Mucosa of descending colon (tissue), 3 donors: Measurements from ENCODE around the gene STK32B. TPM values are rescaled to one million over a fixed set of nuclear protein-coding genes. Genes with fewer than 3 reads are reported as not detected.

Experiments used
- ATAC-seq: fragments of 200-7000 bp; cut with Tn5 transposase; one replicate; pipeline ENCODE4 v1.9.1; 2020; ENCODE audit warnings: mild to moderate bottlenecking, moderate library complexity
- DNase-seq, 3 donors: peaks; one replicate each; pipeline ENCODE4 v3.0.0-alpha.2; 2020
- H3K36me3 ChIP-seq: fragments of 200-600 bp; one replicate; pipeline ENCODE4 v1.8.0; 2021; ENCODE audit warnings: low read depth, mild to moderate bottlenecking
- H3K4me1 ChIP-seq: fragments of 200-600 bp; one replicate; pipeline ENCODE4 v1.8.0; 2021; ENCODE audit warnings: low read depth, mild to moderate bottlenecking
- H3K4me3 ChIP-seq: fragments of 200-600 bp; one replicate; pipeline ENCODE4 v1.8.0; 2021; ENCODE audit warnings: mild to moderate bottlenecking
- H3K9me3 ChIP-seq: fragments of 200-600 bp; one replicate; pipeline ENCODE4 v1.8.0; 2021; ENCODE audit warnings: mild to moderate bottlenecking
- intact Hi-C, 2 donors: fragments of 100-400 bp; cut with DNase I in 1 of 2; cut with micrococcal nuclease in 1 of 2; formaldehyde crosslinking; loops; one replicate each; pipeline versions ENCODE4 v1.11.0 to v1.11.1; 2022; cut with DNase I, micrococcal nuclease
- total RNA-seq, 3 donors: library from RNA; stranded (reverse); fragmentation: NEBNext Ultra II Directional in 2 of 3; extraction: Animal tissue kit (Norgen Biotek cat#: 25700) in 2 of 3; gene quantifications; one replicate each; pipeline versions ENCODE4 v1.2.1 to v1.2.4, GENCODE V29; 2021 to 2023
- TF ChIP-seq, protein P1 (sequence below): fragments of 200-600 bp; IDR thresholded peaks from one replicate; pipeline ENCODE4 v1.8.0; 2022; ENCODE audit warnings: antibody characterized with exemption, mild to moderate bottlenecking
- donor health status: DM: no; HTN: no; CAD: no; lungs with moderate emphysema.
- donor health status: DM: no; HTN: no; CAD: no.
- donor health status: DM: no; HTN: yes; CAD: no.

Gene STK32B
- total RNA-seq, 3 donors from 2014 or later, result 0.67 to 2.2 (median 1.1) TPM

DNA sequence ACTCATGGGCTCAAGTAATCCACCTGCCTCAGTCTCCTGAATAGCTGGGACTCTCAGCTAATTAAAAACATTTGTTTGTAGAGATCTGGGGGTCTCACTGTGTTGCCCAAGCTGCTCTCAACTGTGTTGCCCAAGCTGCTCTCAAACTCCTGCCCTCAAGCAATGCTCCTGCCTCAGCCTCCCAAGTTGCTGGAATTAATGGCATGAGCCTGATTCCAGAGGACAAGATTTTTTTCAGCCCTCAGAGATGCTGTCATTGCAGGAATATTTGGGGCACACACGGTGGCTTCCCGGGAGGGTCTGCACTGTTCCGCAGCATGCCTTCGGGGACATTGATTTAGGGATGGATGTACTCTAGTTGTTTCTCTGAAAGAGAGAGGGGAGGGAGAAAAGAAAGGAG lies 49.7 kb downstream of the STK32B start:
- H3K9me3 ChIP-seq, result no peaks in the 10 kb centered on the region
- no peak overlapping the region for H3K4me3 ChIP-seq
- intact Hi-C loops, result no loop called here
- no peaks in the 10 kb centered on the region for H3K4me1 ChIP-seq
- DNase-seq (no peak), ATAC-seq (no peak)
- H3K36me3 ChIP-seq, result no peaks in the 10 kb centered on the region
- TF ChIP-seq, protein P1, sequence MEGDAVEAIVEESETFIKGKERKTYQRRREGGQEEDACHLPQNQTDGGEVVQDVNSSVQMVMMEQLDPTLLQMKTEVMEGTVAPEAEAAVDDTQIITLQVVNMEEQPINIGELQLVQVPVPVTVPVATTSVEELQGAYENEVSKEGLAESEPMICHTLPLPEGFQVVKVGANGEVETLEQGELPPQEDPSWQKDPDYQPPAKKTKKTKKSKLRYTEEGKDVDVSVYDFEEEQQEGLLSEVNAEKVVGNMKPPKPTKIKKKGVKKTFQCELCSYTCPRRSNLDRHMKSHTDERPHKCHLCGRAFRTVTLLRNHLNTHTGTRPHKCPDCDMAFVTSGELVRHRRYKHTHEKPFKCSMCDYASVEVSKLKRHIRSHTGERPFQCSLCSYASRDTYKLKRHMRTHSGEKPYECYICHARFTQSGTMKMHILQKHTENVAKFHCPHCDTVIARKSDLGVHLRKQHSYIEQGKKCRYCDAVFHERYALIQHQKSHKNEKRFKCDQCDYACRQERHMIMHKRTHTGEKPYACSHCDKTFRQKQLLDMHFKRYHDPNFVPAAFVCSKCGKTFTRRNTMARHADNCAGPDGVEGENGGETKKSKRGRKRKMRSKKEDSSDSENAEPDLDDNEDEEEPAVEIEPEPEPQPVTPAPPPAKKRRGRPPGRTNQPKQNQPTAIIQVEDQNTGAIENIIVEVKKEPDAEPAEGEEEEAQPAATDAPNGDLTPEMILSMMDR, result no peak

DNA sequence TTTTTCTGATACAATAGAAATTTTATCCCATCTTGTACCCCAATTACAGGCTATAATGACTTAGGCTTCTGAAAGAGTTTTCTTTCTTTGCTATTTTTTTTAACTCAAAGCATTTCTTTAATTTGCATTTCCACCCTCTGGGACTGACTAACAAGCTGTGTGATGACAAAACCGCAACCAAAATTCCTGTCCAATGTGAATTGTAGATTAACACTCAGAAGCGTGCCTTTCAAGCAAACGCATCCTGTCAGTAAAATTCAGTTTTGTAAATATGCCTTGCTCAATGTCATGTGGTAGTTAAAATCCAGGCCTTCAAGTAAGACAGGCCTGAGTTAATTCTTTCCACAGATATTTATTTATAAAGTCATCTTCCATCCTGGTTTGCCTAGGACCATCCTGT lies 50.3 kb downstream of the STK32B start:
- TF ChIP-seq, protein P1, result no peak
- Histone ChIP-seq H3K36me3 (no peaks in the 10 kb centered on the region), H3K4me3 (no peak overlapping the region), H3K9me3 (no peaks in the 10 kb centered on the region), H3K4me1 (no peaks in the 10 kb centered on the region)
- intact Hi-C loops, result no loop called here
- DNase-seq, result no peak
- ATAC-seq, result no peak

- intact Hi-C loops, result no loop called here
- Histone ChIP-seq H3K4me1 (no peaks in the 10 kb centered on the region), H3K9me3 (no peaks in the 10 kb centered on the region), H3K4me3 (no peak overlapping the region), H3K36me3 (no peaks in the 10 kb centered on the region)
- TF ChIP-seq, protein P1, result no peak
- no peak for ATAC-seq
- no peak for DNase-seq
These were observed 59.6 kb downstream of the STK32B start for GRCh38 chr4:5110901-5111300.

DNA sequence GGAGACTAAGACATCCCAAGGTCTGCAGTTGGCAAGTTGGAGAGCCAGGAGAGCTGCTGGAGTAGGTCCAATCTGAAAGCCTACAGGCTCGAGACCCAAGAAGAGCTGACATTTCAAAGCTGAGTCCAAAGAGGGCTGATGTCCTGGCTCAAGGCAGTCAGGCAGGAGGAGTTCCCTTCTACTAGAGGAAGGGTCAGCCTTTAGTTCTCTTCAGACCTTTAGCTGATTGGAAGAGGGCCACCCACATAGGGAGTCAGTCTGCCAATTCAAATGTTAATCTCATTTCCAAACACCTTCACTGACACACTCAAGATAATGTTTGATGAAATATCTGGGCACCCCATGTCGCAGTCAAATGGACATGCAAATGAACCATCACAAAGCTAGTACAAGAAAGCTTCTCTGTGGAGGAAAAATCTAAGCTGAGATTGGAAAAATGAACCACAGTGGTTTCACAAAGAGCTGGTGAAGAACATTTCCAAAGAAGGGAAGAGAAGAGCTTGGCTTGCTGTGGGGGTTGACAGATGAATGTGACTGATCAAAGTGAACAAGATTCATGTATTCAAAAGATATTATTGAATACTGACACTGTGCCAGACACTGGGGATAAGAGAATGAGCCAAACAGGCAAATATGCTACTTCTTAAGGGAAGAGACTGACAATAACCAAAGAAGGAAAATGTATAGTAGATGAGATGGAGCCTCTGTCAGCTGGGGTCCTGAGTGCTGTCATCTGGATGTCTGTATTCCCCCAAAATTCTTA lies 61.2 kb downstream of the STK32B start:
- Histone ChIP-seq H3K4me3 (no peak overlapping the region), H3K4me1 (no peaks in the 10 kb centered on the region), H3K36me3 (no peaks in the 10 kb centered on the region), H3K9me3 (no peaks in the 10 kb centered on the region)
- DNase-seq (no peak), ATAC-seq (no peak)
- TF ChIP-seq, protein P1, result no peak
- intact Hi-C loops, result no loop called here

DNA sequence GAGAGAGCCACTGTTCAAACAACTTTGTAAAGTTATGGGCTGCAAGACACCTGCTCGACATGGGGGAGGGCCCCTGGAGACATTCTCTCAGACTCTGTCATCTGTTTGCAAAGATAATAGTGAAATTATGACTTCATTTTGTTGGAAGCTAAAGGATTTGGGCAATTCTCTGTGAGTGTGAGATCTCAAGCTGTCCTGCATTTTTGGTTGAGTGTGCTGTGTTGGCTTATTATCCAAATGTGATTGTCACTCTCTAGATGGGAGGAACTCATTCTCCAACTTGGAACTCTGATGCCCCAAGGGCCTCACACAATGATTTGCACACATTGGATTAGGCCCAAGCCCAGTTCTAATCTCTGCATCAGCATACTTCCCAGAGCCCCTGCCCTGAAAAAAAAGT lies 63.7 kb downstream of the STK32B start:
- DNase-seq (no peak), ATAC-seq (no peak)
- intact Hi-C loops, result no loop called here
- TF ChIP-seq, protein P1, result no peak
- H3K36me3 ChIP-seq, result no peaks in the 10 kb centered on the region
- H3K4me3 ChIP-seq, result no peak overlapping the region
- H3K4me1 ChIP-seq, result no peaks in the 10 kb centered on the region
- H3K9me3 ChIP-seq, result no peaks in the 10 kb centered on the region
